COLO829 (cell line): ENCODE measurements around the gene POU5F1.

Experiments used
- DNase-seq: peaks from one replicate; pipeline ENCODE4 v3.0.0; 2012; ENCODE audit warnings: low spot score

POU5F1 gene

DNA sequence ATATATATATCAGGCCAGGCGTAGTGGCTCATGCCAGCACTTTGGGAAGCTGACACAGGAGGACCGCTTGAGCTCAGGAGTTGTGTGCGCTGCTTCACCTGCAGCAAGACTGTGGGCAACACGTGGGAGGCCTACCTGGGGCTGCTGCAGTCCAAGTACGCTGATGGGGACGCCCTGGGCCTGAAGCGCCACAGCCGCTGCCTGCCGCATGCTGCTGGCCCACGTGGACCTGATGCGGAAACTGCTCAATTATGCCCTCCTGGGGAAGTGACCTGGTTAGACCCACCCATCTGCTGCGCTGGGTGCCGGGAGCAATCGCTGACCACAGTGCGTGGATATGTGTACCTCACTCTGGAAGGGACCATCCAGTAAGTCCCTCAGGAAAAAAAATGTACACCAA is 29.8 kb downstream of the POU5F1 start:
- no peak for DNase-seq

- DNase-seq = no peak
These were observed 30.9 kb downstream of the POU5F1 start for GRCh38 chr6:31139599-31139998.

- DNase-seq = no peak
These were observed 31.5 kb downstream of the POU5F1 start, which contains the start of gene PSORS1C2 for GRCh38 chr6:31138982-31139381. PSORS1C2 (minus strand) TSS chr6:31139066; CDS start chr6:31139026, 40 bp downstream.

GRCh38 chr6:31135710-31136109 is 34.8 kb downstream of the POU5F1 start:
- no peak for DNase-seq

DNA sequence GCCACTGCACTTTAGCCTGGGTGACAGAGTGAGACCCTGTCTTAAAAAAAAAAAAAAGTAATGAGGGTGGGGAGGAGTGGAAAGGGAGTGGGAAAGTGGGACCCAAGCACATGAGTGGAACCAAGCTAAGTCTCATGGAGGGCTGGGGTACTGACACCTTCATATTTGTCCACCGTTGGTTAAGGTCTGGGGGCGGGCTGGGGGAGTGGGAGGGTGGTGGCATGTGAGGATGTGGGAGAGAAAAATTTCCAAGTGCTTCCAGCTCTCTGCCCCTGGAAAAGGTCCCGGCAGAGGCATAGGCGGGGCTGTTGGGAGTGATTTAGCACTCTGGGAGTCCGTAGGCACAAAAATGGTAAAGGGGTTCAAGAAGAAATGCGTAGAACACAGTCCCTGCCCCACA is 37.7 kb downstream of the POU5F1 start:
- no peak for DNase-seq

- no peak for DNase-seq
These were observed 38.9 kb downstream of the POU5F1 start for GRCh38 chr6:31131595-31131994.

GRCh38 chr6:31130751-31131150 is 39.7 kb downstream of the POU5F1 start:
- no peak for DNase-seq

DNA sequence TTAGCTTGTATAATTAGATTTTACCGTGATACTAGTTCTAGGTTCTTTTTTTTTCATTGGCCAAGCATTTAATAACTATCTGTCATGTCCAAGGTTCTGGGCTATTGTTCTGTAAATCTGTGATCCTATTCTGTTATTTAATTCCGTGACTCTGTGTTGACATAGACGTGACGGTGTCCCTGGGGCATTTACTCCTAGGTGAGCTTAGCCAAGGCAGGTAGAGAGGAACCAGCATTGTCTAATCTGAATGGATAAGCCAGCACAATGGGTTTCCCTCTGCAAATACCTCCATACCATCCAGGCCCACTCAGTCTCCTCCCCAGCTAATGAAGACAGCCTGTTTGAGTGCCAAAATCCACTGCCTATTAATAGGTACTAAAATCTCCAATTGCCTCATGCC is 41.4 kb downstream of the POU5F1 start:
- no peak for DNase-seq

DNA sequence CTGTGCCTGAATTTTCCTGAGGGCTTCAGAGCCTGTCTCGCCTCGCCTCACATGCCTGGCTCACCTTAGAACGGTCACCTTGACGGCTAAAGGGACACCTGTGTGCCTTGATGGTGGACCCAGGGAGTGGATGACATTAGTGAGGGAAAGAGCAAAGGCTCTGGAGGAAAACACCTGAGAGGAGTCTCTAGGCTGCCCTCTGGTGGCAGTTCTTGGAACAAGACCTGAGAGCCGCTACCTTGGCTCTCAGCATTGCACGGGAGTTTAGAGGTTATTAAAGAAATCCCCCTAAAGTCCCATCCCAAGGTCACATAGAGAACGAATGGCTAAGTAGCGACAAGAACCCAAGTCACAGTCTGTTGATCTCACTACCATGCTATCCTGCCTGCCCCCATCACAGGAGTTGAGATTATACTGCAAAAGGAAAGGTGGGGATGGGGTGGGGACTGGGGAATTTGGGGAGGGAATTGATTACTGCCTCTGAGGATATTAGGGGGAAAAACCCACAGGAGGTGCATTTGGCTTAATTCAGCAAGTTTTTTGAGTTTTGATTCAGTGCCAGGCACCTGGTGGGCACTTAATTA is 42.3 kb downstream of the POU5F1 start:
- peak; percentile 48 for DNase-seq

- DNase-seq = no peak
These were observed 43.9 kb downstream of the POU5F1 start for GRCh38 chr6:31126396-31127175.

DNA sequence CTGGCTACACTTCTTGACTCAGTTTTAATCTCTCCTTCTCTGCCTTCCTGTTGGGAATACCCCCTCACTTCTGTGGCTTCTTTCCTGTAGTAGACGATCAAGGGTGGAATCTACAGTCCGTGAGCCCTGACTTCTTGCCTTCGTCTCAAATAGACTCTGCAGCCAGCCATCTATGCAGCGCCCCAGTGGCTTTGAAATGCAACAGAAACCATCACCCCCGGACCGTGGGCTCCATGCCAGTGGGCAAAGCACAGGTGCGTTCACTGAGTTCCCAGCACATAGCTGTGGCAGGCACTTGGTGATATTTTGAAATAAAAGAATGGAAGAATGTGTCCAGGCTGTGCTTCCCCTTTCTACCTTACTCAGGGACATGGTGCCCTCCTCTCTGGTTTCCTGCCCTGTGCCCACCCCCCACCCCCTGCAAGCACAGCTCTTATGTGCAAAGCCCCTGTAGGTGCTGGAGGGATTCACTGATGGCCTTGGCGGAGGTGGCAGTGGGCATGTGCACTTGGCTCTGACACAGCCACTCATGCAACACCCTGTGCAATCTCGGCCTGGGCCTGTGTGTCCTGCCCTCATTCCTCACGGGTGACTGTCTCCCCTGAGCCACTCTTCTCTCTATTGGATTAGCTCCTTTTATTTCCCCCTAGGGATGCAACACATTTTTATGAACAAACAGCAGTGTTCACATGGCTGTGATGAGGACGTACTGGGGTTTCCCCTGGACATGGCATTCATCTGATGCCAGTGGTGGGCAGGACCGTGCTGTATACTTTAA is 44.7 kb downstream of the POU5F1 start:
- DNase-seq = no peak

DNA sequence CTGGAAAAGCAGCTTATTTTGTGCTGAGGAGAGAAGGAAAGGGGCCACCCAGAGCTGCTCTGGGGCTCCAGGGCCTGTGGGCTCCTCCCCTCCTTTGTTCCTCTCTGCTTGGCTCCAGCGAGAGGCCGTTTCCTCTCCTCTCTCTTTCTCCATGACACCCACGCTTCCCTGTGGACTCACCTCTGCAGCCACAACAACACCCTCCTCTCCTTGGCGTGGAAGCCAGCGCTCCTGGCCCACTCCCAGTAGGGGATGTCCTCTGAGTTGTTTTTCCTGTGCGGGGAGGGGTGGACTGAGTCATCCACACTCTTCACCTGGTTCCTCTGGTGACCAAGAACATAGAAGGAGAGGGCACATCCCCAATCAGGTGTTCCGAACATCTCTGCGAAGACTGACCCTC is 45.3 kb downstream of the POU5F1 start:
- no peak for DNase-seq

GRCh38 chr6:31122791-31123706 is 47.4 kb downstream of the POU5F1 start:
- DNase-seq = peak; percentile 58

DNA sequence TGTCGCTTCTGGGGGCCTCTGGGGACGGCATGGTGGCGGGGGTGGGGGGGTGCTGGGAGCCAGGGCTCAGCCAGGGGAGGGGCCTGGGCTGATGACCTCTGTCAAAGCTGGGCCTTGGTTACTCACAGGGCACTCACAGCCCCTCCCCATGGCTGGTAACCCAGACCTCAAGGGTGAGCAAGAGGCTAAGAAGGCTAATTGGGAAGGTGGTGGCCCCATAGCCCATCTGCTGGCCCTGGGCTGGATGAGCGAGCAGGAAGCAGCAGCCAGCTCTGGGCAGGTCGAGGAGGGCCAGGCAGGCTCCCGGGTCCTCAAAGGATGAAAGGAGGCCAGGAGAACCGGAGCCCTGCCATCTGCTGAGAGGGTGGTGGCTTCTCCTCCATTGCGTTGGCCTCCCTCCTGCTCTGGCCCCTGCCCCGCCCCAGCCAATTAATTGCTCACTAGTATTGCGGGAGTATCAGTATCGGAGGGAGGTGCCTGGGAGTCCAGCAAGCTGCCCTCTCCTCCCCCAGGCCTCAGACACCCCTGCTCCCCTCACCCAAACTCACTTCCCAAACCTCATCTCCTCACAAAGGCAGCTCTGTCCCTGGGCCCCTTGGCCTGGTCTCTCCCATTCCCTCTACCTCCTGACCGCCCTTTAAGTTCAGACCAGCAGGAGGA is 49.2 kb downstream of the POU5F1 start:
- no peak for DNase-seq

DNA sequence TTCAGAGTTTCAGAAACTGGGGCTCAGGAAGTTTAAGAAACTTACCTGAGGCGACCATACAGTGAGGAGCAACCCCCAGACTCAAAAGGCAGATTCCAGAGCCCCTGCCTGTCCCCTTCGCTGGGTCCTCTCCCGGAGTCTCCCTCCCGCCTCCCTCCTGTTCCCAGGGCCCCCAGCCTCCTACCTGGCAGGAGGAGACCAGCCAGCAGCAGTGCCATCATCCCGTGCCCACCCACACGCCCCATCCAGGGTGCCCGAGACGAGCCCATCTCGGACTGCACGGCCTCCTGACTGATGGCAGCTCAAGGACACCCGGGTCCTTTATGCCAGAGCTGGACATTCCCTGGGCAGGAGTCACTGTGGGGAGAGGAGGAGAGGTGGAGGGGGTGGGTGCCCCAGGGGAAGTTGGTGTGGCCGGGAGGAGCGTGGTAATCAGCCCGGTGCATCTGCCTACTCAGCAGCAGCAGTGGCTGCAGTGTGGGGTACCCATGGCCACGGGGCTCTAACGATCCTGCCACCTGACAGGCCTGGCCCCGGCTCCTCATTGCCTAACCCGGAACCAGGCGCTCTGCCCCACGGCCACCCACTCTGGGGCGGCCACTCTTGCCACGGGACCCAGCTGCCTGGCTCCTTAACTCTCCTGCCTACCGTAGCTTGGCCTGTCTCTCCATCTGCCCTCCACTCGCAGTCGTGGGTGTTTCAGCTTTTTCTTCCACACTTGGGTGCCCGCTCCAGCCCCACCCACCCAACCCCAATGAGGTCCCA is 50.1 kb downstream of the POU5F1 start, which contains the start of gene CDSN:
TSS of gene CDSN (minus strand) at position 296 of the 765 bp plus-strand sequence. CDS start at position 269, 27 bp downstream.
- no peak for DNase-seq

- DNase-seq = no peak
These were observed 52.3 kb downstream of the POU5F1 start for GRCh38 chr6:31118178-31118577.

- DNase-seq = no peak
These were observed 53.7 kb downstream of the POU5F1 start for GRCh38 chr6:31116661-31117385.

GRCh38 chr6:31115941-31116560 is 54.4 kb downstream of the POU5F1 start:
- no peak for DNase-seq
